Mononuclear cell (primary cell): Measurements from ENCODE around the gene ARL14EPL. TPM values are rescaled to one million over a fixed set of nuclear protein-coding genes. Genes with fewer than 3 reads are reported as not detected.

Experiments
- H3K27me3 ChIP-seq: 2 replicates; pipeline ENCODE4 v1.6.0; 2011; ENCODE audit warnings: low read length, control low read depth; ENCODE audit not compliant: insufficient read depth
- H3K4me1 ChIP-seq: 2 replicates; pipeline ENCODE4 v1.5.1; 2011; ENCODE audit warnings: mild to moderate bottlenecking, low read length, control low read depth; ENCODE audit not compliant: insufficient read depth
- H3K4me3 ChIP-seq: 2 replicates; pipeline ENCODE4 v1.5.1; 2011; ENCODE audit warnings: mild to moderate bottlenecking, low read length, moderate library complexity
- H3K9me3 ChIP-seq: 2 replicates; pipeline ENCODE4 v1.5.1; 2011; ENCODE audit warnings: low read depth, mild to moderate bottlenecking, control low read depth, low read length
- total RNA-seq: library from RNA; depleted of rRNA; stranded (reverse); fragments of >200 nt; gene quantifications from one replicate; pipeline ENCODE4 v1.2.3, GENCODE V29; 2012

ARL14EPL gene
- total RNA-seq, 1 donor = not detected

GRCh38 chr5:116035123-116035522 is 2.9 kb downstream of the ARL14EPL start:
- no peak overlapping the region for H3K4me3 ChIP-seq
- H3K27me3 ChIP-seq = no peaks in the 10 kb centered on the region
- peaks cover 19% of the 10 kb centered on the region for H3K4me1 ChIP-seq
- H3K9me3 ChIP-seq = no peaks in the 10 kb centered on the region

GRCh38 chr5:116037236-116037822 is 5.1 kb downstream of the ARL14EPL start:
- H3K4me1 ChIP-seq = peaks cover 16% of the 10 kb centered on the region
- H3K27me3 ChIP-seq = no peaks in the 10 kb centered on the region
- no peaks in the 10 kb centered on the region for H3K9me3 ChIP-seq
- H3K4me3 ChIP-seq = no peak overlapping the region

GRCh38 chr5:116038817-116039216 is 6.5 kb downstream of the ARL14EPL start:
- no peaks in the 10 kb centered on the region for H3K27me3 ChIP-seq
- no peaks in the 10 kb centered on the region for H3K9me3 ChIP-seq
- H3K4me1 ChIP-seq = peaks cover 16% of the 10 kb centered on the region
- H3K4me3 ChIP-seq = no peak overlapping the region

GRCh38 chr5:116042375-116042774 is 10.1 kb downstream of the ARL14EPL start:
- no peaks in the 10 kb centered on the region for H3K27me3 ChIP-seq
- no peak overlapping the region for H3K4me3 ChIP-seq
- H3K9me3 ChIP-seq = no peaks in the 10 kb centered on the region
- H3K4me1 ChIP-seq = peaks cover 16% of the 10 kb centered on the region

GRCh38 chr5:116044073-116044472 is 11.8 kb downstream of the ARL14EPL start:
- peaks cover 2% of the 10 kb centered on the region for H3K4me1 ChIP-seq
- H3K4me3 ChIP-seq = no peak overlapping the region
- no peaks in the 10 kb centered on the region for H3K27me3 ChIP-seq
- H3K9me3 ChIP-seq = no peaks in the 10 kb centered on the region

- H3K4me1 ChIP-seq = no peaks in the 10 kb centered on the region
- H3K4me3 ChIP-seq = no peak overlapping the region
- H3K27me3 ChIP-seq = no peaks in the 10 kb centered on the region
- no peaks in the 10 kb centered on the region for H3K9me3 ChIP-seq
These were observed 13.5 kb downstream of the ARL14EPL start for GRCh38 chr5:116045821-116046220.

- no peaks in the 10 kb centered on the region for H3K9me3 ChIP-seq
- no peak overlapping the region for H3K4me3 ChIP-seq
- H3K27me3 ChIP-seq = no peaks in the 10 kb centered on the region
- H3K4me1 ChIP-seq = no peaks in the 10 kb centered on the region
These were observed 14.0 kb downstream of the ARL14EPL start for GRCh38 chr5:116046261-116046660.

GRCh38 chr5:116046823-116047222 is 14.6 kb downstream of the ARL14EPL start:
- H3K4me3 ChIP-seq = no peak overlapping the region
- no peaks in the 10 kb centered on the region for H3K4me1 ChIP-seq
- H3K9me3 ChIP-seq = no peaks in the 10 kb centered on the region
- no peaks in the 10 kb centered on the region for H3K27me3 ChIP-seq

- Histone ChIP-seq H3K4me3 (no peak overlapping the region), H3K4me1 (no peaks in the 10 kb centered on the region), H3K27me3 (no peaks in the 10 kb centered on the region), H3K9me3 (no peaks in the 10 kb centered on the region)
These were observed 26.2 kb downstream of the ARL14EPL start for GRCh38 chr5:116058346-116058936.

- H3K9me3 ChIP-seq = no peaks in the 10 kb centered on the region
- H3K27me3 ChIP-seq = no peaks in the 10 kb centered on the region
- no peaks in the 10 kb centered on the region for H3K4me1 ChIP-seq
- H3K4me3 ChIP-seq = no peak overlapping the region
These were observed 30.1 kb downstream of the ARL14EPL start for GRCh38 chr5:116062352-116062751.

GRCh38 chr5:116063950-116064349 is 31.7 kb downstream of the ARL14EPL start:
- H3K4me3 ChIP-seq = no peak overlapping the region
- H3K27me3 ChIP-seq = no peaks in the 10 kb centered on the region
- no peaks in the 10 kb centered on the region for H3K4me1 ChIP-seq
- H3K9me3 ChIP-seq = no peaks in the 10 kb centered on the region

GRCh38 chr5:116068028-116068632 is 35.9 kb downstream of the ARL14EPL start:
- no peaks in the 10 kb centered on the region for H3K27me3 ChIP-seq
- H3K9me3 ChIP-seq = no peaks in the 10 kb centered on the region
- H3K4me3 ChIP-seq = no peak overlapping the region
- no peaks in the 10 kb centered on the region for H3K4me1 ChIP-seq

GRCh38 chr5:116071211-116071610 is 38.9 kb downstream of the ARL14EPL start:
- H3K4me1 ChIP-seq = peaks cover 6% of the 10 kb centered on the region
- H3K4me3 ChIP-seq = no peak overlapping the region
- peaks cover under 1% of the 10 kb centered on the region for H3K27me3 ChIP-seq
- H3K9me3 ChIP-seq = no peaks in the 10 kb centered on the region

- H3K27me3 ChIP-seq = peaks cover 3% of the 10 kb centered on the region
- peaks cover 18% of the 10 kb centered on the region for H3K4me1 ChIP-seq
- H3K9me3 ChIP-seq = no peaks in the 10 kb centered on the region
- no peak overlapping the region for H3K4me3 ChIP-seq
These were observed 43.0 kb downstream of the ARL14EPL start for GRCh38 chr5:116075191-116075831.

- Histone ChIP-seq H3K4me3 (no peak overlapping the region), H3K9me3 (no peaks in the 10 kb centered on the region), H3K4me1 (peaks cover 18% of the 10 kb centered on the region), H3K27me3 (peaks cover 3% of the 10 kb centered on the region)
These were observed 44.2 kb downstream of the ARL14EPL start for GRCh38 chr5:116076496-116076895.
